GM21526 (cell line): ENCODE results near the gene MT1HL1.
"Not testable (repeated sequence)": the region's sequence is repeated elsewhere in the genome, so short reads cannot be mapped to it uniquely, and the experiment has no call there.

Source experiments
- ATAC-seq: cut with Tn5 transposase; IDR thresholded peaks from one replicate; pipeline ENCODE4 v1.9.1; 2021; ENCODE audit warnings: moderate library complexity; ENCODE audit not compliant: unreplicated experiment, low FRiP score

The MT1HL1 gene

GRCh38 chr1:236981431-236981830 lies 22.8 kb downstream of the MT1HL1 start:
- not testable (repeated sequence) for ATAC-seq

DNA sequence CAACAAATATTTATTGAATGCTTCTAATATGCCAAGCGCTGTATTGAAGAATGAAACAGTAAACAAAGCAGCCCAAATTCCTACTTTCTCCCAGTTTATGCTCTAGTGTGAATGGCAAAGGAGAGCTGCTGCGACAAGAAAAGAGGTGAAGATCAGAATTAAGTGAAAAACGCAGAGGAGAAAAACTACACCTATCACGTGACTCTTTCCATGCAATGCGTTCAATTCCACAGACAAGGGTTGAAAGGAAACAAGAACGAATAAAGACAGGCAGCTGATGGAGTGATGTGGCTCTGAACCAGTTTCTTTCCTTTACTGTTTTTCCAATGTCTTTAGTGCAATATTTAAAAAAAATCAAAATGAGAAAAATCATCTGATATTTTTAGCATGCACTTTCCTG lies 23.6 kb downstream of the MT1HL1 start:
- no peak for ATAC-seq

- no peak for ATAC-seq
These were observed 24.9 kb downstream of the MT1HL1 start for GRCh38 chr1:236979149-236979900.

DNA sequence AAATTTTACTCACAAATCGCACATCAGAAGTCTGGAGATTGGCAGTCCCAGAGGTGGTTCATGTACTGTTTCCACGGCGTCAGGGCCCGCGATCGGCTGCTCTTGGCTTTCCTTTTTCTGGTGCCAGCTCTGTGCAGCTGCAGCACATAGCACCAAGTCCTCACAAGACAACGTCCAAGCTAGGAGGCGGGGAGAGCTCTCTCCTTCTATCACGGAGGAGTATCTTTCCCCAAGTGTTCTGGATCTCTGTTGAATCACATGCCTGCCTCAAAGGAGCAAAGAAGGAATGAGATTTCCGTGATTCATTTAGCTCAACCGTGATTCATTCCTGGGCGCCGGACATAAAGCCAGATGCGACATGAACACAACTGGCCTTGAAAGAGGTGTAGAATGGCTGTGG lies 25.5 kb downstream of the MT1HL1 start:
- ATAC-seq: no peak

- ATAC-seq: no peak
These were observed 28.8 kb downstream of the MT1HL1 start for GRCh38 chr1:236975461-236975860.

- ATAC-seq: not testable (repeated sequence)
These were observed 30.2 kb downstream of the MT1HL1 start for GRCh38 chr1:236974025-236974424.

- ATAC-seq: no peak
These were observed 37.6 kb downstream of the MT1HL1 start for GRCh38 chr1:236966636-236967035.

DNA sequence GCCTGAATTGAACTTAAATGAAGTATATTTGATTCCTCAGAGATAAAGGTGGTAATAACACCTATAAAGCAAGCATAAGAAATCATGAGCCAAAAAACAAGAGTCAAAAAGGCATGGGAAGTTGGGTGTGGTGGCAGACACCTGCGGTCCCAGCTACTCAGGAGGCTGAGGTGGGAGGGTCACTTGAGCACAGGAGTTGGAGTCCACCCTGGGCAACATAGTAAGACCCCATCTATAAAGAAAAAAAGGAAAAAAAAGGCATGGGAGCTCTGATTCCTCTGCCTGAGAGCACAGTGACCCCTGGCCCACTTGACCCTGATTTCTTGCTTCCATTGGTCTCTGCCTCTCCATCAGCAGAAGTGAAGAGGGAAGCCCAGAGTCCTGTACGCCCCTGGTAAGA lies 40.3 kb downstream of the MT1HL1 start:
- ATAC-seq: no peak

GRCh38 chr1:236959112-236959511 lies 45.1 kb downstream of the MT1HL1 start:
- ATAC-seq: no peak

- ATAC-seq: no peak
These were observed 47.0 kb downstream of the MT1HL1 start for GRCh38 chr1:236957235-236957634.
